Upper lobe of left lung (tissue), 6 donors: ENCODE data around the gene NDUFAF2. TPM values are rescaled to one million over a fixed set of nuclear protein-coding genes. Genes with fewer than 3 reads are reported as not detected.

ENCODE experiments used
- ATAC-seq, 2 donors: fragments of 200-7000 bp; cut with Tn5 transposase; one replicate each; pipeline ENCODE4 v1.9.1; 2022; ENCODE audit warnings: mild to moderate bottlenecking in 2 of 2, moderate library complexity in 2 of 2; ENCODE audit not compliant: low FRiP score in 2 of 2
- DNase-seq, 2 donors: peaks; one replicate each; pipeline ENCODE4 v3.0.0-alpha.2; 2019 to 2020
- H3K27ac ChIP-seq, 4 donors: fragments of 200-600 bp; sonication (generic); one replicate each; pipeline ENCODE4 v1.5.1; 2016 to 2019
- H3K27me3 ChIP-seq, 4 donors: fragments of 200-600 bp; sonication (generic); one replicate each; pipeline ENCODE4 v1.5.1; 2017 to 2019
- H3K36me3 ChIP-seq, 4 donors: fragments of 200-600 bp; sonication (generic); one replicate each; pipeline ENCODE4 v1.5.1; 2016 to 2019
- H3K4me1 ChIP-seq, 4 donors: fragments of 200-600 bp; sonication (generic); one replicate each; pipeline ENCODE4 v1.5.1; 2018 to 2019
- H3K4me3 ChIP-seq, 4 donors: fragments of 200-600 bp; sonication (generic); one replicate each; pipeline ENCODE4 v1.5.1; 2017 to 2019; ENCODE audit warnings: mild to moderate bottlenecking in 2 of 4, moderate library complexity in 1 of 4
- H3K9me3 ChIP-seq, 4 donors: fragments of 200-600 bp; sonication (generic); one replicate each; pipeline ENCODE4 v1.5.1; 2018 to 2019
- EP300 ChIP-seq, 4 donors: sonication (generic); formaldehyde crosslinking; IDR thresholded peaks; one replicate each; pipeline ENCODE4 v1.5.1; 2017; ENCODE audit warnings: antibody characterized with exemption in 4 of 4, control low read depth in 2 of 4
- POLR2A ChIP-seq, 4 donors: fragments of 450-650 bp; IDR thresholded peaks; one replicate each; pipeline ENCODE4 v1.5.1; 2016 to 2017; ENCODE audit warnings: antibody characterized with exemption in 4 of 4, mild to moderate bottlenecking in 2 of 4
- POLR2AphosphoS5 ChIP-seq, 2 donors: sonication (generic); formaldehyde crosslinking; IDR thresholded peaks; one replicate each; pipeline ENCODE4 v1.5.1; 2017; ENCODE audit warnings: antibody characterized with exemption in 2 of 2
- WGBS, 2 donors: methylation state at CpG; one replicate each; pipeline ENCODE4 v1.1.5; 2017 to 2018; 5-methylcytosine and 5-hydroxymethylcytosine counted together
- total RNA-seq, 6 donors: library from RNA; depleted of rRNA in 4 of 6; stranded (reverse); fragments of >200 nt in 4 of 6; gene quantifications; one replicate each; pipeline versions ENCODE4 v1.1.0 to v1.2.1, GENCODE V29; 2016 to 2021
- TF ChIP-seq, protein P1 (sequence below), 6 experiments: fragments of 450-650 bp in 4 of 6; fragments of 200-600 bp in 2 of 6; sonication (generic) in 2 of 6; IDR thresholded peaks; one replicate each; pipeline ENCODE4 v1.5.1; 2016 to 2019; ENCODE audit warnings: antibody characterized with exemption in 6 of 6
- donor health status: DM: no; HTN: no; CAD: no; lungs with moderate emphysema.
- donor health status: DM: no; HTN: yes; CAD: no; lungs with severe emphysema.

The NDUFAF2 gene
- total RNA-seq, 6 donors from 2014 or later: 14.2 to 41.6 (median 20.5) TPM; not detected in 1

DNA sequence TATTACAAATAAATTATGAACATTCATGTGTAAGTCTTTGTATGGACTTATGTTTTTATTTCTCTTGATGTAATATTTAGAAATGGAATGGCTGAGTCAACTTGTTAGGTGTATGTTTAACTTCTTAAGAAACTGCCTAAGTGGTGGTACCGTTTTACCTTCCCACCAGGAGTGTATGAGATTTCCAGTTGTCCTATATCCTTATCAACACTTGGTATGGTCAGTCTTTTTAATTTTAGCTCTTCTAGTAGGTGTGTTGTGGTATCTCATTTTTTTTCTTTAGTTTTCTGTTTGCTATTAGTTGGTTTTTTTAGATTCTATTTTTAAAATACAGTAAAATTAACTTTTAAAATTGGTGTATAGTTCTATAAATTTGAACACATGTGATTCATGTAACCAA, 3.7 kb downstream of the NDUFAF2 start:
- Histone ChIP-seq H3K4me1 (peaks cover 13 to 18% (median 16%) of the 10 kb centered on the region in 4 donors), H3K27me3 (no peaks in the 10 kb centered on the region), H3K36me3 (no peaks in the 10 kb centered on the region), H3K9me3 (no peaks in the 10 kb centered on the region), H3K4me3 (no peak overlapping the region), H3K27ac (no peak overlapping the region)
- DNase-seq (no peak), ATAC-seq (no peak)
- WGBS, 2 donors: 90 to 94% methylated on average over 1 of the region's 1 CpG
- TF ChIP-seq POLR2AphosphoS5 (IDR thresholded peaks at IDR 0.05) (no peak), EP300 (IDR thresholded peaks at IDR 0.05) (no peak), POLR2A (IDR thresholded peaks at IDR 0.05) (no peak)
- TF ChIP-seq, protein P1, sequence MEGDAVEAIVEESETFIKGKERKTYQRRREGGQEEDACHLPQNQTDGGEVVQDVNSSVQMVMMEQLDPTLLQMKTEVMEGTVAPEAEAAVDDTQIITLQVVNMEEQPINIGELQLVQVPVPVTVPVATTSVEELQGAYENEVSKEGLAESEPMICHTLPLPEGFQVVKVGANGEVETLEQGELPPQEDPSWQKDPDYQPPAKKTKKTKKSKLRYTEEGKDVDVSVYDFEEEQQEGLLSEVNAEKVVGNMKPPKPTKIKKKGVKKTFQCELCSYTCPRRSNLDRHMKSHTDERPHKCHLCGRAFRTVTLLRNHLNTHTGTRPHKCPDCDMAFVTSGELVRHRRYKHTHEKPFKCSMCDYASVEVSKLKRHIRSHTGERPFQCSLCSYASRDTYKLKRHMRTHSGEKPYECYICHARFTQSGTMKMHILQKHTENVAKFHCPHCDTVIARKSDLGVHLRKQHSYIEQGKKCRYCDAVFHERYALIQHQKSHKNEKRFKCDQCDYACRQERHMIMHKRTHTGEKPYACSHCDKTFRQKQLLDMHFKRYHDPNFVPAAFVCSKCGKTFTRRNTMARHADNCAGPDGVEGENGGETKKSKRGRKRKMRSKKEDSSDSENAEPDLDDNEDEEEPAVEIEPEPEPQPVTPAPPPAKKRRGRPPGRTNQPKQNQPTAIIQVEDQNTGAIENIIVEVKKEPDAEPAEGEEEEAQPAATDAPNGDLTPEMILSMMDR (IDR thresholded peaks at IDR 0.05): no peak

DNA sequence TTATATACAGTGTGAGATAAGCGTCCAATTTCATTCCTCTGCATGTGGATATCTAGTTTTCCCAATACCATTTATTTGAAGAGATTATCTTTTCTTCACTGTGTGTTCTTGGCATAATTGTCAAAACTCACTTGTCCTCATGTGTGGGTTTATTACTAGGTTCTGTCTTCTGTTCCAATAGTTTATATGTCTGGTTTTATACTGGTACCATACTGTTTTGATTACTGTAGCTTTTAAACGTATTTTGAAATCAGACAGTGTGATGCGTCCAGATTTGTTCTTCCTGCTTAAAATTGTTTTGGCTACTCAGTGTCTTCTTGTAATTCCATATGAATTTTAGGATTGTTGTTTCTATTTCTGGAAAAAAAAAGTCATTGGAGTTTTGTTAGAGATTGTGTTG, 10.2 kb downstream of the NDUFAF2 start:
- H3K4me1 ChIP-seq: no peaks in the 10 kb centered on the region
- no peaks in the 10 kb centered on the region for H3K27me3 ChIP-seq
- no peak for DNase-seq
- H3K36me3 ChIP-seq: no peaks in the 10 kb centered on the region
- H3K27ac ChIP-seq: no peak overlapping the region
- H3K4me3 ChIP-seq: no peak overlapping the region
- no peak for TF ChIP-seq EP300 (IDR thresholded peaks at IDR 0.05)
- TF ChIP-seq POLR2A (IDR thresholded peaks at IDR 0.05): no peak
- no peak for TF ChIP-seq POLR2AphosphoS5 (IDR thresholded peaks at IDR 0.05)
- TF ChIP-seq, protein P1 (IDR thresholded peaks at IDR 0.05): no peak
- 93 to 97% methylated on average over 3 of the region's 3 CpGs for WGBS, 2 donors
- no peak for ATAC-seq
- H3K9me3 ChIP-seq: no peaks in the 10 kb centered on the region

DNA sequence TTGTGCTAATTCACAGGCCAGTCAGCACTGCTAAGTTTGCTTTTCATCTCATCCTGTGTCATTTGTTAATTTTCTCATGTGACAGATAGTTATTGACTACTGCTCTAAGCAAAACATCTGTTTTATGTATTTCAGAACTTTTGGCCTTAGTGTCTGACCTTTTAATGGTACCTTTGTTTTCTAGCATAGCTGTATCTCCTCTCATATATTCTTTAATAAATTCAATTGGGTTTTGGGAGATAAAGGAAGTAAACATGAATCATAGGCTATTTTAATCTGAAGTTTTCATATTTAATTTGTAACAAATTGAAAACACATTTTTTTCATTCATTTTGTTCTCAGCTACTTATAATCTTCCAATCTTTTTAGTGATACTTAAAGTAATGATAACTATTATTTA, 13.1 kb downstream of the NDUFAF2 start:
- Histone ChIP-seq H3K9me3 (no peaks in the 10 kb centered on the region), H3K27ac (no peak overlapping the region), H3K27me3 (no peaks in the 10 kb centered on the region), H3K4me3 (no peak overlapping the region), H3K36me3 (no peaks in the 10 kb centered on the region), H3K4me1 (no peaks in the 10 kb centered on the region)
- DNase-seq (no peak), ATAC-seq (no peak)
- TF ChIP-seq EP300 (IDR thresholded peaks at IDR 0.05): no peak
- no peak for TF ChIP-seq POLR2AphosphoS5 (IDR thresholded peaks at IDR 0.05)
- no peak for TF ChIP-seq POLR2A (IDR thresholded peaks at IDR 0.05)
- TF ChIP-seq, protein P1 (IDR thresholded peaks at IDR 0.05): no peak

DNA sequence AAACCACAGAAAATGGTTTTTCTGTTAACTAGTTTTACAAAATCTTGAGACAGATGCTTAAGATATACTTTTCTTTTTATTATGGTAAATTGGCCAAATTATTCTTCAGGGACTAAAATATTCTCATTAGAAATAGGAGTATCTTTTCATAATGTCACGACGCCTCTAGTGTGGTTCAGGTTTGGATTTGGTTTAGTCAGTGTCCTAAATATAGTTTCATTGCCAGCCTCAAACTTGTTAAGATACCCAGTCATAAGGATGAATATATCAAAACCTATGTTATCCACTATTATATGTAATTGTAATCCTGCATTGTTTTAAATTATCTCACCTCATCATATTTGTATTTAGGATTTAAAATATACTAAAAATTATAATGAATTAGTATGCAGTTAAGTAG, 13.7 kb downstream of the NDUFAF2 start:
- TF ChIP-seq POLR2A (IDR thresholded peaks at IDR 0.05): no peak
- TF ChIP-seq EP300 (IDR thresholded peaks at IDR 0.05): no peak
- TF ChIP-seq POLR2AphosphoS5 (IDR thresholded peaks at IDR 0.05): no peak
- TF ChIP-seq, protein P1 (IDR thresholded peaks at IDR 0.05): no peak
- ATAC-seq: no peak
- 94 to 97% methylated on average over 2 of the region's 2 CpGs for WGBS, 2 donors

DNA sequence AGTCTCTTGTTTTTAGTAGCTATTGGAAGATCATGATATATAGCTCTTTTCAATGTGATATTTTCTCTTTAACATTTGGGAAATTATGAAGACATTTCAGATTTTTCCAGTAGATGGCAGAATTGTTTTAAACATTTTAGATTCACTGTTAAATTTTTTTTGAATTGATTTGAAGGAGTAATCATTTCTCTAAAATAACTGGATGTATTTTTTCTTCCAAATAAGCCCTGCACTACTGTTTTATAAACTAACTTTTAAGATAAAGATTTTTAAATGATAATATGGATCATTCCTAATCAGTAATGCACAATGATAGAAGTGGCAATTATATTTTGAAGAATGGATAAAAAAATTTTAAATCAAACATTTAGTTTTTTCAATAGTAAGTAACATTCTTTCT, 14.2 kb downstream of the NDUFAF2 start:
- no peak overlapping the region for H3K27ac ChIP-seq
- H3K9me3 ChIP-seq: no peaks in the 10 kb centered on the region
- no peaks in the 10 kb centered on the region for H3K36me3 ChIP-seq
- DNase-seq (no peak), ATAC-seq (no peak)
- TF ChIP-seq POLR2AphosphoS5 (IDR thresholded peaks at IDR 0.05) (no peak), EP300 (IDR thresholded peaks at IDR 0.05) (no peak), POLR2A (IDR thresholded peaks at IDR 0.05) (no peak)
- TF ChIP-seq, protein P1 (IDR thresholded peaks at IDR 0.05): no peak
- H3K27me3 ChIP-seq: no peaks in the 10 kb centered on the region
- H3K4me1 ChIP-seq: no peaks in the 10 kb centered on the region
- no peak overlapping the region for H3K4me3 ChIP-seq

More for the DNA sequence above, 13.7 kb downstream of the NDUFAF2 start:
- Histone ChIP-seq H3K4me3 (no peak overlapping the region), H3K9me3 (no peaks in the 10 kb centered on the region), H3K27ac (no peak overlapping the region), H3K36me3 (no peaks in the 10 kb centered on the region), H3K27me3 (no peaks in the 10 kb centered on the region), H3K4me1 (no peaks in the 10 kb centered on the region)
- DNase-seq: no peak
